Esophagus mucosa (tissue), 1 donor: ENCODE data around the gene IRS2. TPM values are rescaled to one million over a fixed set of nuclear protein-coding genes. Genes with fewer than 3 reads are reported as not detected.
A peak's percentile ranks its signal among the peaks of the same experiment; 100 is the strongest.
"Not testable (repeated sequence)": the region's sequence is repeated elsewhere in the genome, so short reads cannot be mapped to it uniquely, and the experiment has no call there.

Experiments used
- ATAC-seq: fragments of 200-7000 bp; cut with Tn5 transposase; one replicate; pipeline ENCODE4 v1.9.1; 2020
- total RNA-seq: library from RNA; stranded (reverse); gene quantifications from one replicate; pipeline ENCODE4 v1.2.4, GENCODE V29; 2023
- donor health status: DM: yes; HTN: yes; CAD: no.

Gene IRS2, protein sequence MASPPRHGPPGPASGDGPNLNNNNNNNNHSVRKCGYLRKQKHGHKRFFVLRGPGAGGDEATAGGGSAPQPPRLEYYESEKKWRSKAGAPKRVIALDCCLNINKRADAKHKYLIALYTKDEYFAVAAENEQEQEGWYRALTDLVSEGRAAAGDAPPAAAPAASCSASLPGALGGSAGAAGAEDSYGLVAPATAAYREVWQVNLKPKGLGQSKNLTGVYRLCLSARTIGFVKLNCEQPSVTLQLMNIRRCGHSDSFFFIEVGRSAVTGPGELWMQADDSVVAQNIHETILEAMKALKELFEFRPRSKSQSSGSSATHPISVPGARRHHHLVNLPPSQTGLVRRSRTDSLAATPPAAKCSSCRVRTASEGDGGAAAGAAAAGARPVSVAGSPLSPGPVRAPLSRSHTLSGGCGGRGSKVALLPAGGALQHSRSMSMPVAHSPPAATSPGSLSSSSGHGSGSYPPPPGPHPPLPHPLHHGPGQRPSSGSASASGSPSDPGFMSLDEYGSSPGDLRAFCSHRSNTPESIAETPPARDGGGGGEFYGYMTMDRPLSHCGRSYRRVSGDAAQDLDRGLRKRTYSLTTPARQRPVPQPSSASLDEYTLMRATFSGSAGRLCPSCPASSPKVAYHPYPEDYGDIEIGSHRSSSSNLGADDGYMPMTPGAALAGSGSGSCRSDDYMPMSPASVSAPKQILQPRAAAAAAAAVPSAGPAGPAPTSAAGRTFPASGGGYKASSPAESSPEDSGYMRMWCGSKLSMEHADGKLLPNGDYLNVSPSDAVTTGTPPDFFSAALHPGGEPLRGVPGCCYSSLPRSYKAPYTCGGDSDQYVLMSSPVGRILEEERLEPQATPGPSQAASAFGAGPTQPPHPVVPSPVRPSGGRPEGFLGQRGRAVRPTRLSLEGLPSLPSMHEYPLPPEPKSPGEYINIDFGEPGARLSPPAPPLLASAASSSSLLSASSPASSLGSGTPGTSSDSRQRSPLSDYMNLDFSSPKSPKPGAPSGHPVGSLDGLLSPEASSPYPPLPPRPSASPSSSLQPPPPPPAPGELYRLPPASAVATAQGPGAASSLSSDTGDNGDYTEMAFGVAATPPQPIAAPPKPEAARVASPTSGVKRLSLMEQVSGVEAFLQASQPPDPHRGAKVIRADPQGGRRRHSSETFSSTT (N-terminal part only)
- 1.6 TPM for total RNA-seq

DNA sequence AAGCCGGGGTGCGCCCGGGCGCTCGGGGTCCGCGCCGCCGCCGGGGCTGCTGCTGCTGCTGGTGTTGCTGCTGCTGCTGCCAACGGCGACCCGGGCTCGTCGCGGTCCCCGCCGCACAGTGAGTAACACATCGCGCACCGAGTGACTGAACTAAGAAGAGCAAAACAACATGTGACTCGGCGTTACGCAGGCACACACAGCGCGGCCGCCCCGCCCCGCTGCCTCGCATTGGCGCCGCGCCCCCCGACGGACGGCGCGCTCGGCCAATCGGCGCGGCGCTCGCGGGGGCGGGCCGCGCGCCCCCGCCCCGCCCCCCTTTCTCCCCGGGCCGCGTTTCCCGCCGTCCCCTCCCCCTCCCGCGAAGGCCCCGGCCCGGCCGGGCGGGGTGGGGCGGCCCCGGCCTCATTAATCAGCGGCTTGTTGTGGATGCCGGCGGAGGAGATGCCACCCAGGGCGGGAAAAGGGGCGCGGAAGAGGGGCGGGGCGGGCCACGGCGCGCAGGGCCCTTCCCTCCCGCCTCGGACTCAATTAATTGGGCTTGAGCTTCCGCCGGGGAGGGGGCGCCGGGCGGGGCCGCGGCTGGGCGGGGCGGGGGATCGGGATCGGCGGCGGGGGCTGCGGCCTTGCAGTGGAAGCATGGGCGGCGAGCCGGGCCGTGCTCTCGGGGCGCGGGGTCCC, at the start of gene IRS2:
IRS2 (minus strand) TSS at position 127 of the 678 bp plus-strand sequence. CDS start 530 bp downstream, outside the sequence.
- ATAC-seq, result peak; percentile 90

DNA sequence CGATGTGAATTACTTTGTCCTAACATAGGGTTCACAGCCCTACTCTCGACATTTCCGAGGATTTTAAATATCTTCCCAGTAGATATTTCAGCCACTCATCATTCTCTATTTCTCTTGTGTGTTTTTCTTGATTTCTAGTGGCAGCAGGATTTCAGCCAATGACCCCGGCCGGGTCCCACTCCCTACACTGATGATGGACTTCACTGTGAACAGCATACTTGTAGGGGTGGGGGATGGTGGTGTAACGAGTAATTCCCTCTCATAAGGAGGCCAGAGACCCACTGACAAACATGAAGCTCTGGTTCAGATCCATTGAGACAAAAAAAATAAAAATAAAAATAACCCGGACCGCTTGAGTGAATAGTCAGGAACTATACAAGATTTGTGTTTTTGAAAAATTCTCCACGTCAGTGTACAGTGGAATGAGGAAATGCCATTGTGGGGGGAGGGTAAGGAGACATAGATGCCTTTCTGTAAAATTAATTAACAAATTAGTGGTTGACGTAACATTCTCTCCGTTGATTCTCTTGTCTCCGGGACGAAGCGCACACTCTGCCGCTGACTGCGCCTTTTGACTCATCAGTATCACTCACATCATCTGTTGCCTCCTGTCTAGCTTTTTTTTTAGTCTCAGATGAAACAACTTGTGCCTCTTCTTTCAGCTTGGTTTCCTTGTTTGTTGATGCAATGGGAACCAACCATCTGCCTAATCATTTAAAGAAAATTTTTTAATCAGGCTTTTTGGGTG, 48.8 kb upstream of the IRS2 start:
- ATAC-seq, result no peak

DNA sequence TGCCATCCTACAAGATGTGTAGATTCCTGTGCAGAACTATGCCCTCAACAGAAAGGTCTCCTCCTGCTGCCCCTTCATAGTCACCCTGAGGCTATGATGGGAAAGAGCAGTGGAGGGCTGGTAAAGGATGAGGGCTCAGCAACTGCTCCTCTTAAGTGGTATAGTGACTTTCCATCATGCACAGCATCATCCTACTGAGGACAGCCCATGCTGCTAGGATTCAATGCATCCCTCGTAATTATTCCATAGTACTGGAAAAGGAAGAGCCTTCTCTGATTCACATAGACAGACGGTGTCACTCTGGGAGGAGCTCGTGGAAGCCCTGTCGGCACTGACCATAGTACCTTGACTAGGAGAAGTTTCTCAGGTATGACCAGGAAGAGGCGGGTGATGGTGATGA, 47.6 kb upstream of the IRS2 start:
- no peak for ATAC-seq

DNA sequence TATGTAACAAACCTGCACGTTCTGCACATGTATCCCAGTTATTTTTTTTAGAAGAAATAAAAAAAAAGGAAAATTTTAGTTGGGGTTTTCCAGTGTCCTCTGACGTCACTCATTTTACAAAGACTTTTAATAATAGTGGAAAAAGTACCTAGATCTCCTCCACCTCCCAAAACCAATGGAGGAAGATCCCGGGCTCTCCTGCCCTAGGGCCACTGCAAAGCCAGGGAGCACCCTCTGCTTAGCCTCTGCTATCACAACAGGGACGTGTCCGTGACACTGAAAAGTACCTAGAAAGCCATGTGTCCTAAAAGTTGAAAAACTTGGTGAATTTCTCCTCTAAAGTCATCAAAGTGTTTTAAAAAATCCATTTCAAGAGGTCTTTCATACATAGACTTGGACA, 46.7 kb upstream of the IRS2 start:
- ATAC-seq, result no peak

GRCh38 chr13:109828591-109829316, 42.4 kb upstream of the IRS2 start:
- not testable (repeated sequence) for ATAC-seq

- not testable (repeated sequence) for ATAC-seq
Measured at GRCh38 chr13:109823201-109823600, 36.8 kb upstream of the IRS2 start.

- ATAC-seq, result no peak
Measured at GRCh38 chr13:109821103-109821502, 34.7 kb upstream of the IRS2 start.

DNA sequence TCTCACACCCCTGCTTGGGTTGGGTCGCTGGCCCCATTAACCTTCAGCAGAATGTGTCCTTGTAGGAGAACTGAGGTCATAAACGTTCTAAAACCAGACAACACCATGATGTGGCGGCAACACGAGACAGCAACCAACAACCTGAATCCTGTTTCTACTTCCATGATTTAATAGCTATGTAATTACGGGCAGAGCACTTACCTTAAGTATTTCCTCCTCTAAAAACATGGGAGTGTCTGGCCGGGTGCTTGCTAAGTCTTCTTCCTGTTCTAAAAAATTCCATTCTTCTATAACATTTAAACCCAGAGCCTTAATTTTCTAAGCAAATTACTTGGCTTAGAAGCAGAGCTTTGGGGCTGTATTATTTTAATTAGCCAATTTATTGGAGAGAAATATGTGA, 33.5 kb upstream of the IRS2 start:
- ATAC-seq, result no peak

DNA sequence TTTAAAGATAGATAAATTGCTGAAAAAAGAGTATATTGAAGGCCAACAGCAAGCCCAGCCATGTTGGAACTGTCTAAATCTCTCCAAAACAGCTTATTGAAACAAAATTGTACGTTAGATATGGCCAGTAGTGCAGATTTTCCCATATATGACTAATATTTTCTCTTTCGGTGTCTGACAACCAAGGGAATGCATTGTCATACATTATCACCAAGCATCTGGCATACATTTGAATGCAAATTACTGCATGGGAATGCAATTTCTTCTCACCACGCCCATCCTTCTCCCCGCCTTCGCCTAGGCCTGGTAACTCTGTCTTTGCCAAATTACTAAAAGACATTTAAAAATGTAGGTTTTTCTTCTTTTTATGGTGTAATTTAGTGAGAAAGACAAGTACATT, 32.5 kb upstream of the IRS2 start:
- no peak for ATAC-seq

DNA sequence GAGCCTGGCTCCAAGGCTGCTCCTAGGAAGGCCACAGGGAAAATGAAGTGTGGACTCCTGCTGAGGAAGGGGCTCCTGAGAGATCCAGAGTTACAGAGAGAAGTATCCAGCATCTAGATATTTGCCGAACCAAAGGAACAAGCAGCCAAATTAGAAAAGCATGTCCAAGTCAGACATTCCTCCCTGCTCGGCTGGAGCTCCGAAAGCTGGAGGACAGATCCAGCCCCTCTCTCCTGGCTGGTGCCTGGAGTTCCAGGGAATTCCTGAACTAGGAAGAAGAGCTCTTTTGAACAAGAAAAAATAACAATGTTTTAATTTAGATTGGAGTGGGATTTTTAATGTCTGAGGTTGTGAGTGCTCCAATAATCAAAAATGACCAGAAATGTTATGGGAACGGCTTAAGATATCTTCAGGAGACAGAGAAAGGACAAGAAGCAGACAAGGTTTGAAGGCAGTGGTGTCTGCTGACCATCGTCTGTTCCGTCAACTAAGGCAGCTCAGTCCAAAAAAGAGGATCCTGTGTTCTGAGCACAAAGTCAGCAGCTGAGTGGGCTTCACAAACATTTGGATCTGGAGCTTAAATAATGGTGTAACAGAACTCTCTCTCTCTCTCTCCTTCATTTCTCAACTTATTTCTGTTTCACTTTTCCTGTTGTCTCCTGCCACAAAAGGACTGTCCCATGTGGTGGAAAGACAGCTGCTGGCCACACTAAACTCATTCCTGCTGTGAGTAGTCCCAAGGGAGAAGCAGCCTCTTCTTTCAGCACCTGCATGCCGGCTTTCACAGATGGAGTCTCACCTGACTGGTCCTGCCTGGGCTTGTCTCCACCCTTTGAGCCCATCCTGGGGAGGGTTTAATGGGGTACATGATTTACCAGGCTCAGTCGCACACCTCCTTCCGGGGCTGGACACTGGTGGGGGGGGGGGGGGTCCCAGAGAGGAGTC, 31.5 kb upstream of the IRS2 start:
- ATAC-seq, result no peak

- ATAC-seq, result no peak
Measured at GRCh38 chr13:109816808-109817203, 30.4 kb upstream of the IRS2 start.

- ATAC-seq, result no peak
Measured at GRCh38 chr13:109816112-109816807, 29.9 kb upstream of the IRS2 start.

GRCh38 chr13:109815651-109816050, 29.3 kb upstream of the IRS2 start:
- ATAC-seq, result no peak

GRCh38 chr13:109813663-109814062, 27.3 kb upstream of the IRS2 start:
- no peak for ATAC-seq

- no peak for ATAC-seq
Measured at GRCh38 chr13:109812382-109812781, 26.0 kb upstream of the IRS2 start.

DNA sequence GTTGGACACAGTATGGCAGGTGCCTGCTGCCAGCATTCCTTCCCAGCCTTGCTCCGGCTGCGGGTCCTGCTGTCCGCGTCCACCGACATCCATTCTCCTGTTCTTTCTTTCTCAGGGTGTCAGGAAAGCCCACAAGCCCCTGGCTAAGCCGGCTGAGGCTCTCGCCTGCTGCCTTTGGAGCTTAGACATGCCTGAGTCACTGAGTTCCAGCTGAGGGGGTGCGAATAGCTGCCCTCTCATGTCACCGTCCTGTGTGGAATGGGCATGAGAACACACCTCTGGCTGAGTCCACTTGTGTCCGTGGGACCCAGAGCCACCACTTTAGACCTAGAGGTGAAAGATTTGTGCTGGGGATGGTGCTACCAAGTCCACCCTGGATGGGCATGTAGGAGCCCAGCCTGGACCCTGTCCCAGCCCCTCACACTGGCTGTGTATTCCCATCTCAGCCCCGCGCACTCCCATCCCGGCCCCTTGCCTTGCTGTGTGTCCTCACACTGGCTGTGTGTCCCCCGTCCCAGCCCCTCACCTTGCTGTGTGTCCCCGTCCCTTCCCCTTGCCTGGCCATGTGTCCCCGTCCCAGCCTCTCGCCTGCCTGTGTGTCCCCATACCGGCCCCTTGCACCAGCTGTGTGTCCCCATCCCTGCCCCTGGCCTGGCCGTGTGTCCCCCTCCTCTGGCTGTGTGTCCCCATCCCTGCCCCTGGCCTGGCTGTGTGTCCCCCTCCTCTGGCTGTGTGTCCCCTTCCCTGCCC, 24.6 kb upstream of the IRS2 start:
- ATAC-seq, result no peak

DNA sequence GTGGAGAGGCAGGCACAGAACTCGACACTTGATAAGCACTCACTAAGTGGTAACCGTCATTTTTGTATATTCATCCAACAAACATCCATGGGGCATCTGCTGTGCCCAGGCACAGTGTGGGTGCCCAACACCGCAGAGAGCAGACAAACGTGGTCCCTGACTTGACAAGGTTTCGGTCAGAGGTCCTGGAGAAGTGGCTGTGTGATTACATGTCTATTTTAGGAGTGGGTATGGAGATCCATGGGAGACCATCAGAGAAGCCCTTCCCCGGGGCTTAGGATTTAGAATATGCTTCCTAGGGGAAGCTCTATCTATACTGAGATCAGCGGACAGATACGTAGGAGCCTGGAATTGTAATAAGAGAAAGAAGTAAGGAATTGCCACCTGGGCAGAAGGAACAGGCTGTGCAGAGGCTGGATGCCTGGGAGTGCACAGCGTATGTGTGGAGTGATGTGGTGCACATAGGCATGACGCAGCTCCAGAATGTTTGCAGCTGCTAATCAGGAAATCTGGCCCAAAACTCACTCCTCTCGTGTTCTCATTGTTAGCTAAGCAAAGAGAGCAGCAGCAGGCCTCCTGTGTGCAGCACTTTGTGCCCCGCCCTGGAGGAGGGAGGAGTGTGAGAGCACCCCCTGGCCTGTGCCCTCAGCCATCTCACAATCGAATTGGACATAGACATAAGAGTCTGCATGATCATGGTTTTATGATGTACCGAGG, 23.0 kb upstream of the IRS2 start:
- ATAC-seq, result no peak

- no peak for ATAC-seq
Measured at GRCh38 chr13:109807345-109807744, 21.0 kb upstream of the IRS2 start.
